GM23338 (cell line): ENCODE measurements around the gene IHH. TPM values are rescaled to one million over a fixed set of nuclear protein-coding genes. Genes with fewer than 3 reads are reported as not detected.

Experiments used
- ATAC-seq: fragments of 200-7000 bp; cut with Tn5 transposase; 3 replicates; pipeline ENCODE4 v1.9.1; 2020
- DNase-seq: peaks from one replicate; pipeline ENCODE4 v3.0.0-alpha.2; 2015; ENCODE audit warnings: low spot score
- H2AFZ ChIP-seq: fragments of 200-600 bp; sonication (generic); 2 replicates; pipeline ENCODE4 v1.8.0; 2016; ENCODE audit warnings: antibody characterized with exemption, mild to moderate bottlenecking, moderate library complexity
- H3F3A ChIP-seq: fragments of 200-600 bp; sonication (generic); replicated peaks from 2 replicates; pipeline ENCODE4 v1.8.0; 2017; ENCODE audit warnings: antibody characterized with exemption, mixed run types, low read depth
- H3K27ac ChIP-seq: fragments of 200-600 bp; sonication (generic); 2 replicates; pipeline ENCODE4 v1.6.1; 2016; ENCODE audit warnings: low read depth
- H3K27me3 ChIP-seq: fragments of 200-600 bp; sonication (generic); 2 replicates; pipeline ENCODE4 v1.8.0; 2016; ENCODE audit warnings: mild to moderate bottlenecking, mixed run types, moderate library complexity; ENCODE audit not compliant: insufficient read depth
- H3K36me3 ChIP-seq: fragments of 200-600 bp; sonication (generic); 2 replicates; pipeline ENCODE4 v1.8.0; 2016; ENCODE audit warnings: mild to moderate bottlenecking; ENCODE audit not compliant: insufficient read depth
- H3K4me1 ChIP-seq: fragments of 200-600 bp; sonication (generic); 2 replicates; pipeline ENCODE4 v1.8.0; 2016; ENCODE audit warnings: mild to moderate bottlenecking, moderate library complexity; ENCODE audit not compliant: insufficient read depth
- H3K4me2 ChIP-seq: fragments of 200-600 bp; sonication (generic); 2 replicates; pipeline ENCODE4 v1.7.1; 2017; ENCODE audit warnings: mixed run types
- H3K4me3 ChIP-seq: fragments of 200-600 bp; sonication (generic); 2 replicates; pipeline ENCODE4 v1.6.1; 2016; ENCODE audit warnings: mixed run types
- H3K79me2 ChIP-seq: fragments of 200-600 bp; sonication (generic); replicated peaks from 2 replicates; pipeline ENCODE4 v1.8.0; 2017; ENCODE audit warnings: mild to moderate bottlenecking; ENCODE audit not compliant: insufficient read depth
- H3K9me2 ChIP-seq: fragments of 200-600 bp; sonication (generic); 2 replicates; pipeline ENCODE4 v1.8.0; 2017; ENCODE audit not compliant: insufficient read depth
- H4K20me1 ChIP-seq: fragments of 200-600 bp; sonication (generic); replicated peaks from 2 replicates; pipeline ENCODE4 v1.8.0; 2017; ENCODE audit warnings: mild to moderate bottlenecking; ENCODE audit not compliant: insufficient read depth
- H3K27ac Mint-ChIP-seq: 2 replicates; pipeline ENCODE4 v1.8.0; 2020; ENCODE audit warnings: inconsistent platforms, mild to moderate bottlenecking, moderate library complexity, mixed read lengths
- H3K27me3 Mint-ChIP-seq: 3 replicates; pipeline ENCODE4 v1.8.0; 2022; ENCODE audit warnings: low read depth, mild to moderate bottlenecking, moderate library complexity, mixed read lengths, inconsistent platforms; ENCODE audit not compliant: insufficient read depth, poor library complexity
- H3K36me3 Mint-ChIP-seq: 3 replicates; pipeline ENCODE4 v1.8.0; 2021; ENCODE audit warnings: low read depth, mild to moderate bottlenecking, inconsistent platforms, moderate library complexity, mixed read lengths
- H3K4me1 Mint-ChIP-seq: 3 replicates; pipeline ENCODE4 v1.8.0; 2020; ENCODE audit warnings: mild to moderate bottlenecking, inconsistent platforms, mixed read lengths
- H3K4me3 Mint-ChIP-seq: 3 replicates; pipeline ENCODE4 v1.8.0; 2021; ENCODE audit warnings: moderate library complexity, mild to moderate bottlenecking, inconsistent platforms, mixed read lengths
- H3K9me3 Mint-ChIP-seq: 3 replicates; pipeline ENCODE4 v1.8.0; 2020; ENCODE audit warnings: moderate library complexity, mild to moderate bottlenecking, inconsistent platforms, mixed read lengths
- CREB1 ChIP-seq: fragments of 250-450 bp; sonication (Bioruptor Pico); IDR thresholded peaks from 2 replicates; pipeline ENCODE4 v1.5.0; 2020; ENCODE audit warnings: low read depth, mild to moderate bottlenecking, moderate library complexity
- EZH2 ChIP-seq: fragments of 200-600 bp; sonication (generic); IDR thresholded peaks from one replicate; pipeline ENCODE4 v1.8.0; 2017; ENCODE audit warnings: antibody characterized with exemption, mild to moderate bottlenecking, low read depth; ENCODE audit not compliant: unreplicated experiment
- EZH2phosphoT487 ChIP-seq: fragments of 200-600 bp; sonication (generic); IDR thresholded peaks from one replicate; pipeline ENCODE4 v1.8.1; 2018; ENCODE audit warnings: antibody characterized with exemption; ENCODE audit not compliant: unreplicated experiment
- JUNB ChIP-seq: IDR thresholded peaks from one replicate; pipeline ENCODE4 v1.6.1; 2016; ENCODE audit warnings: antibody characterized with exemption; ENCODE audit not compliant: unreplicated experiment
- NANOG ChIP-seq: IDR thresholded peaks from 2 replicates; pipeline ENCODE4 v1.6.1; 2016; ENCODE audit warnings: antibody characterized with exemption, borderline replicate concordance
- POLR2AphosphoS5 ChIP-seq: IDR thresholded peaks from 2 replicates; pipeline ENCODE4 v1.6.1; 2016; ENCODE audit warnings: antibody characterized with exemption, low read depth
- STAT1 ChIP-seq: IDR thresholded peaks from one replicate; pipeline ENCODE4 v1.6.1; 2016; ENCODE audit warnings: antibody characterized with exemption; ENCODE audit not compliant: unreplicated experiment
- ZNF114 ChIP-seq: fragments of 250-450 bp; sonication (Bioruptor Pico); IDR thresholded peaks from 2 replicates; pipeline ENCODE4 v1.5.0; 2020; ENCODE audit warnings: mild to moderate bottlenecking, moderate library complexity
- ZNF331 ChIP-seq: fragments of 250-450 bp; sonication (Bioruptor Pico); IDR thresholded peaks from 2 replicates; pipeline ENCODE4 v1.5.0; 2020; ENCODE audit warnings: low read depth, mild to moderate bottlenecking, moderate library complexity
- polyA plus RNA-seq: library from polyadenylated mRNA; unstranded; fragments of >200 nt; fragmentation: Nextera tagmentation; extraction: Ambion mirVana; gene quantifications from 2 replicates; pipeline ENCODE4 v1.2.1, GENCODE V29; 2016
- total RNA-seq: library from RNA; depleted of rRNA; stranded (reverse); fragments of >200 nt; shearing (Covaris generic); gene quantifications from 2 replicates; pipeline ENCODE4 v1.2.3, GENCODE V29; 2014
- TF ChIP-seq, protein P1 (sequence below), 2 experiments: fragments of 200-600 bp in 1 of 2; sonication (generic) in 1 of 2; conservative IDR thresholded peaks; 2 replicates each; pipeline versions ENCODE4 v1.5.1 to v1.6.1; 2016 to 2017; ENCODE audit warnings: antibody characterized with exemption in 2 of 2, low read depth in 2 of 2, mild to moderate bottlenecking in 2 of 2, moderate library complexity in 1 of 2
- TF ChIP-seq, protein P2 (sequence below): fragments of 250-450 bp; sonication (Bioruptor Pico); IDR thresholded peaks from 2 replicates; pipeline ENCODE4 v1.5.0; 2020; ENCODE audit warnings: mild to moderate bottlenecking, moderate library complexity
- TF ChIP-seq, protein P3 (sequence below): IDR thresholded peaks from one replicate; pipeline ENCODE4 v1.6.1; 2018; ENCODE audit warnings: antibody characterized with exemption; ENCODE audit not compliant: unreplicated experiment
- TF ChIP-seq, protein P4 (sequence below): IDR thresholded peaks from 2 replicates; pipeline ENCODE4 v1.6.1; 2016; ENCODE audit warnings: antibody characterized with exemption

The IHH gene
- total and polyA plus RNA-seq, 2 experiments from 2014 or later, result not detected

DNA sequence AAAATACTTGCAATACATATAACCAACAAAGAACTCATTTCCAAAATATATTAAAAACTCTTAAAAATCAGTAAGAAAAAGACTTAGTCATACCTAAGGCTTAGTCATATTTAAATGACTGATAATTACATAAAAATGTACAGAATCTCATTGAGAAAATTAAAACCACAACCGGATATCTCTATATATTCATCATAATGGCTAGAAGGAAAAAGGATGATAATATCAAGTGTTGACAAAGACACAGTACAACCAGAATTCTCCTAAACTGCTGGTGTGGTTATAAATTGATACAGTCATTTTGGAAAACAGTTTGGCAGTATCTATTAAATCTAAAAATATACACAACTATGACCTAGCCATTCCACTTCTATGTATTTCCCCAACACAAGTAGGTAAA lies 27.1 kb upstream of the IHH start:
- H3K4me2 ChIP-seq, result no peak overlapping the region
- H3K27ac Mint-ChIP-seq, result no peak overlapping the region
- H3K27me3 Mint-ChIP-seq, result peaks cover 4% of the 10 kb centered on the region
- TF ChIP-seq CREB1 (CRISPR knock-in tag) (no peak), NANOG (no peak), ZNF331 (CRISPR knock-in tag) (no peak), EZH2 (no peak), ZNF114 (CRISPR knock-in tag) (no peak), JUNB (no peak), POLR2AphosphoS5 (no peak), EZH2phosphoT487 (no peak), STAT1 (no peak)
- TF ChIP-seq, protein P1, sequence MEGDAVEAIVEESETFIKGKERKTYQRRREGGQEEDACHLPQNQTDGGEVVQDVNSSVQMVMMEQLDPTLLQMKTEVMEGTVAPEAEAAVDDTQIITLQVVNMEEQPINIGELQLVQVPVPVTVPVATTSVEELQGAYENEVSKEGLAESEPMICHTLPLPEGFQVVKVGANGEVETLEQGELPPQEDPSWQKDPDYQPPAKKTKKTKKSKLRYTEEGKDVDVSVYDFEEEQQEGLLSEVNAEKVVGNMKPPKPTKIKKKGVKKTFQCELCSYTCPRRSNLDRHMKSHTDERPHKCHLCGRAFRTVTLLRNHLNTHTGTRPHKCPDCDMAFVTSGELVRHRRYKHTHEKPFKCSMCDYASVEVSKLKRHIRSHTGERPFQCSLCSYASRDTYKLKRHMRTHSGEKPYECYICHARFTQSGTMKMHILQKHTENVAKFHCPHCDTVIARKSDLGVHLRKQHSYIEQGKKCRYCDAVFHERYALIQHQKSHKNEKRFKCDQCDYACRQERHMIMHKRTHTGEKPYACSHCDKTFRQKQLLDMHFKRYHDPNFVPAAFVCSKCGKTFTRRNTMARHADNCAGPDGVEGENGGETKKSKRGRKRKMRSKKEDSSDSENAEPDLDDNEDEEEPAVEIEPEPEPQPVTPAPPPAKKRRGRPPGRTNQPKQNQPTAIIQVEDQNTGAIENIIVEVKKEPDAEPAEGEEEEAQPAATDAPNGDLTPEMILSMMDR (conservative IDR thresholded peaks at IDR 0.05; ENCODE audit: low read depth in 2 of 2), result no peak
- TF ChIP-seq, protein P2, sequence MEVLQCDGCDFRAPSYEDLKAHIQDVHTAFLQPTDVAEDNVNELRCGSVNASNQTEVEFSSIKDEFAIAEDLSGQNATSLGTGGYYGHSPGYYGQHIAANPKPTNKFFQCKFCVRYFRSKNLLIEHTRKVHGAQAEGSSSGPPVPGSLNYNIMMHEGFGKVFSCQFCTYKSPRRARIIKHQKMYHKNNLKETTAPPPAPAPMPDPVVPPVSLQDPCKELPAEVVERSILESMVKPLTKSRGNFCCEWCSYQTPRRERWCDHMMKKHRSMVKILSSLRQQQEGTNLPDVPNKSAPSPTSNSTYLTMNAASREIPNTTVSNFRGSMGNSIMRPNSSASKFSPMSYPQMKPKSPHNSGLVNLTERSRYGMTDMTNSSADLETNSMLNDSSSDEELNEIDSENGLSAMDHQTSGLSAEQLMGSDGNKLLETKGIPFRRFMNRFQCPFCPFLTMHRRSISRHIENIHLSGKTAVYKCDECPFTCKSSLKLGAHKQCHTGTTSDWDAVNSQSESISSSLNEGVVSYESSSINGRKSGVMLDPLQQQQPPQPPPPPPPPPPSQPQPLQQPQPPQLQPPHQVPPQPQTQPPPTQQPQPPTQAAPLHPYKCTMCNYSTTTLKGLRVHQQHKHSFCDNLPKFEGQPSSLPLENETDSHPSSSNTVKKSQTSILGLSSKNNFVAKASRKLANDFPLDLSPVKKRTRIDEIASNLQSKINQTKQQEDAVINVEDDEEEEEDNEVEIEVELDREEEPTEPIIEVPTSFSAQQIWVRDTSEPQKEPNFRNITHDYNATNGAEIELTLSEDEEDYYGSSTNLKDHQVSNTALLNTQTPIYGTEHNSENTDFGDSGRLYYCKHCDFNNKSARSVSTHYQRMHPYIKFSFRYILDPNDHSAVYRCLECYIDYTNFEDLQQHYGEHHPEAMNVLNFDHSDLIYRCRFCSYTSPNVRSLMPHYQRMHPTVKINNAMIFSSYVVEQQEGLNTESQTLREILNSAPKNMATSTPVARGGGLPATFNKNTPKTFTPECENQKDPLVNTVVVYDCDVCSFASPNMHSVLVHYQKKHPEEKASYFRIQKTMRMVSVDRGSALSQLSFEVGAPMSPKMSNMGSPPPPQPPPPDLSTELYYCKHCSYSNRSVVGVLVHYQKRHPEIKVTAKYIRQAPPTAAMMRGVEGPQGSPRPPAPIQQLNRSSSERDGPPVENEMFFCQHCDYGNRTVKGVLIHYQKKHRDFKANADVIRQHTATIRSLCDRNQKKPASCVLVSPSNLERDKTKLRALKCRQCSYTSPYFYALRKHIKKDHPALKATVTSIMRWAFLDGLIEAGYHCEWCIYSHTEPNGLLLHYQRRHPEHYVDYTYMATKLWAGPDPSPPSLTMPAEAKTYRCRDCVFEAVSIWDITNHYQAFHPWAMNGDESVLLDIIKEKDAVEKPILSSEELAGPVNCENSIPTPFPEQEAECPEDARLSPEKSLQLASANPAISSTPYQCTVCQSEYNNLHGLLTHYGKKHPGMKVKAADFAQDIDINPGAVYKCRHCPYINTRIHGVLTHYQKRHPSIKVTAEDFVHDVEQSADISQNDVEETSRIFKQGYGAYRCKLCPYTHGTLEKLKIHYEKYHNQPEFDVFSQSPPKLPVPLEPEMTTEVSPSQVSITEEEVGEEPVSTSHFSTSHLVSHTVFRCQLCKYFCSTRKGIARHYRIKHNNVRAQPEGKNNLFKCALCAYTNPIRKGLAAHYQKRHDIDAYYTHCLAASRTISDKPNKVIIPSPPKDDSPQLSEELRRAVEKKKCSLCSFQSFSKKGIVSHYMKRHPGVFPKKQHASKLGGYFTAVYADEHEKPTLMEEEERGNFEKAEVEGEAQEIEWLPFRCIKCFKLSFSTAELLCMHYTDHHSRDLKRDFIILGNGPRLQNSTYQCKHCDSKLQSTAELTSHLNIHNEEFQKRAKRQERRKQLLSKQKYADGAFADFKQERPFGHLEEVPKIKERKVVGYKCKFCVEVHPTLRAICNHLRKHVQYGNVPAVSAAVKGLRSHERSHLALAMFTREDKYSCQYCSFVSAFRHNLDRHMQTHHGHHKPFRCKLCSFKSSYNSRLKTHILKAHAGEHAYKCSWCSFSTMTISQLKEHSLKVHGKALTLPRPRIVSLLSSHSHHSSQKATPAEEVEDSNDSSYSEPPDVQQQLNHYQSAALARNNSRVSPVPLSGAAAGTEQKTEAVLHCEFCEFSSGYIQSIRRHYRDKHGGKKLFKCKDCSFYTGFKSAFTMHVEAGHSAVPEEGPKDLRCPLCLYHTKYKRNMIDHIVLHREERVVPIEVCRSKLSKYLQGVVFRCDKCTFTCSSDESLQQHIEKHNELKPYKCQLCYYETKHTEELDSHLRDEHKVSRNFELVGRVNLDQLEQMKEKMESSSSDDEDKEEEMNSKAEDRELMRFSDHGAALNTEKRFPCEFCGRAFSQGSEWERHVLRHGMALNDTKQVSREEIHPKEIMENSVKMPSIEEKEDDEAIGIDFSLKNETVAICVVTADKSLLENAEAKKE, result no peak
- TF ChIP-seq, protein P3, sequence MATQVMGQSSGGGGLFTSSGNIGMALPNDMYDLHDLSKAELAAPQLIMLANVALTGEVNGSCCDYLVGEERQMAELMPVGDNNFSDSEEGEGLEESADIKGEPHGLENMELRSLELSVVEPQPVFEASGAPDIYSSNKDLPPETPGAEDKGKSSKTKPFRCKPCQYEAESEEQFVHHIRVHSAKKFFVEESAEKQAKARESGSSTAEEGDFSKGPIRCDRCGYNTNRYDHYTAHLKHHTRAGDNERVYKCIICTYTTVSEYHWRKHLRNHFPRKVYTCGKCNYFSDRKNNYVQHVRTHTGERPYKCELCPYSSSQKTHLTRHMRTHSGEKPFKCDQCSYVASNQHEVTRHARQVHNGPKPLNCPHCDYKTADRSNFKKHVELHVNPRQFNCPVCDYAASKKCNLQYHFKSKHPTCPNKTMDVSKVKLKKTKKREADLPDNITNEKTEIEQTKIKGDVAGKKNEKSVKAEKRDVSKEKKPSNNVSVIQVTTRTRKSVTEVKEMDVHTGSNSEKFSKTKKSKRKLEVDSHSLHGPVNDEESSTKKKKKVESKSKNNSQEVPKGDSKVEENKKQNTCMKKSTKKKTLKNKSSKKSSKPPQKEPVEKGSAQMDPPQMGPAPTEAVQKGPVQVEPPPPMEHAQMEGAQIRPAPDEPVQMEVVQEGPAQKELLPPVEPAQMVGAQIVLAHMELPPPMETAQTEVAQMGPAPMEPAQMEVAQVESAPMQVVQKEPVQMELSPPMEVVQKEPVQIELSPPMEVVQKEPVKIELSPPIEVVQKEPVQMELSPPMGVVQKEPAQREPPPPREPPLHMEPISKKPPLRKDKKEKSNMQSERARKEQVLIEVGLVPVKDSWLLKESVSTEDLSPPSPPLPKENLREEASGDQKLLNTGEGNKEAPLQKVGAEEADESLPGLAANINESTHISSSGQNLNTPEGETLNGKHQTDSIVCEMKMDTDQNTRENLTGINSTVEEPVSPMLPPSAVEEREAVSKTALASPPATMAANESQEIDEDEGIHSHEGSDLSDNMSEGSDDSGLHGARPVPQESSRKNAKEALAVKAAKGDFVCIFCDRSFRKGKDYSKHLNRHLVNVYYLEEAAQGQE, result no peak
- TF ChIP-seq, protein P4, sequence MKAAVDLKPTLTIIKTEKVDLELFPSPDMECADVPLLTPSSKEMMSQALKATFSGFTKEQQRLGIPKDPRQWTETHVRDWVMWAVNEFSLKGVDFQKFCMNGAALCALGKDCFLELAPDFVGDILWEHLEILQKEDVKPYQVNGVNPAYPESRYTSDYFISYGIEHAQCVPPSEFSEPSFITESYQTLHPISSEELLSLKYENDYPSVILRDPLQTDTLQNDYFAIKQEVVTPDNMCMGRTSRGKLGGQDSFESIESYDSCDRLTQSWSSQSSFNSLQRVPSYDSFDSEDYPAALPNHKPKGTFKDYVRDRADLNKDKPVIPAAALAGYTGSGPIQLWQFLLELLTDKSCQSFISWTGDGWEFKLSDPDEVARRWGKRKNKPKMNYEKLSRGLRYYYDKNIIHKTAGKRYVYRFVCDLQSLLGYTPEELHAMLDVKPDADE, result no peak
- H3K9me3 Mint-ChIP-seq, result no peaks in the 10 kb centered on the region
- peaks cover 11% of the 10 kb centered on the region; the same call in 1 of the 2 replicates for H4K20me1 ChIP-seq
- ATAC-seq (no peak), DNase-seq (no peak)
- peaks cover 23% of the 10 kb centered on the region for H3K4me1 Mint-ChIP-seq
- no peaks in the 10 kb centered on the region for H3F3A ChIP-seq
- H3K4me1 ChIP-seq, result peaks cover 10% of the 10 kb centered on the region
- no peaks in the 10 kb centered on the region for H3K36me3 ChIP-seq
- H3K27me3 ChIP-seq, result no peaks in the 10 kb centered on the region
- no peaks in the 10 kb centered on the region for H3K79me2 ChIP-seq
- no peak overlapping the region for H2AFZ ChIP-seq
- no peak overlapping the region for H3K4me3 Mint-ChIP-seq
- no peaks in the 10 kb centered on the region for H3K9me2 ChIP-seq
- no peak overlapping the region for H3K4me3 ChIP-seq
- no peak overlapping the region for H3K27ac ChIP-seq
- H3K36me3 Mint-ChIP-seq, result no peaks in the 10 kb centered on the region
